Osteoblast (primary cell): ENCODE results near the gene RBM19. TPM values are rescaled to one million over a fixed set of nuclear protein-coding genes. Genes with fewer than 3 reads are reported as not detected.

Experiments
- DNase-seq: peaks from one replicate; pipeline ENCODE4 v3.0.0; 2011; ENCODE audit warnings: low spot score, mixed read lengths; ENCODE audit not compliant: insufficient read length; ENCODE audit errors: missing footprints
- H2AFZ ChIP-seq: 2 replicates; pipeline ENCODE4 v1.6.0; 2011; ENCODE audit warnings: mild to moderate bottlenecking, low read length
- H3K27ac ChIP-seq: 2 replicates; pipeline ENCODE4 v1.5.1; 2011; ENCODE audit warnings: mild to moderate bottlenecking, low read depth, low read length, moderate library complexity
- H3K27me3 ChIP-seq: 2 replicates; pipeline ENCODE4 v1.6.0; 2012; ENCODE audit warnings: mild to moderate bottlenecking, control low read depth, inconsistent platforms, low read length, moderate library complexity; ENCODE audit not compliant: insufficient read depth
- H3K36me3 ChIP-seq: 2 replicates; pipeline ENCODE4 v1.5.1; 2011; ENCODE audit warnings: mild to moderate bottlenecking, low read length, control low read depth, moderate library complexity; ENCODE audit not compliant: insufficient read depth
- H3K4me1 ChIP-seq: 2 replicates; pipeline ENCODE4 v1.5.1; 2011; ENCODE audit warnings: mild to moderate bottlenecking, low read length, control low read depth, moderate library complexity; ENCODE audit not compliant: insufficient read depth
- H3K4me2 ChIP-seq: 2 replicates; pipeline ENCODE4 v1.6.0; 2011; ENCODE audit warnings: mild to moderate bottlenecking, low read length; ENCODE audit not compliant: insufficient read depth
- H3K4me3 ChIP-seq: fragments of 200-600 bp; sonication (generic); 3 replicates; pipeline ENCODE4 v1.5.1; 2012; ENCODE audit warnings: mild to moderate bottlenecking, low read length, inconsistent platforms; ENCODE audit not compliant: insufficient read depth
- H3K79me2 ChIP-seq: 2 replicates; pipeline ENCODE4 v1.6.0; 2012; ENCODE audit warnings: mild to moderate bottlenecking, low read length, control low read depth, inconsistent platforms; ENCODE audit not compliant: insufficient read depth
- H3K9me3 ChIP-seq: 2 replicates; pipeline ENCODE4 v1.5.1; 2011; ENCODE audit warnings: low read depth, low read length, control low read depth
- H4K20me1 ChIP-seq: 2 replicates; pipeline ENCODE4 v1.6.0; 2012; ENCODE audit warnings: mild to moderate bottlenecking, low read length, control low read depth; ENCODE audit not compliant: insufficient read depth
- total RNA-seq: library from RNA; depleted of rRNA; stranded (reverse); fragments of >200 nt; gene quantifications from 2 replicates; pipeline ENCODE4 v1.2.3, GENCODE V29; 2012
- TF ChIP-seq, protein P1 (sequence below): IDR thresholded peaks from 2 replicates; pipeline ENCODE4 v1.5.1; 2011; ENCODE audit warnings: mild to moderate bottlenecking, low read depth, low read length, moderate library complexity; ENCODE audit errors: extremely low read depth

The RBM19 gene
- total RNA-seq, 1 donor: 27.5 TPM

GRCh38 chr12:113967368-113967767 lies 1.2 kb upstream of the RBM19 start:
- Histone ChIP-seq H3K4me2 (no peak overlapping the region), H3K36me3 (no peaks in the 10 kb centered on the region), H4K20me1 (no peaks in the 10 kb centered on the region), H2AFZ (peak overlapping the region; percentile 96), H3K4me1 (peaks cover 11% of the 10 kb centered on the region), H3K27me3 (peaks cover 4% of the 10 kb centered on the region), H3K79me2 (peaks cover 34% of the 10 kb centered on the region), H3K4me3 (no peak overlapping the region), H3K9me3 (no peaks in the 10 kb centered on the region), H3K27ac (no peak overlapping the region)
- TF ChIP-seq, protein P1, sequence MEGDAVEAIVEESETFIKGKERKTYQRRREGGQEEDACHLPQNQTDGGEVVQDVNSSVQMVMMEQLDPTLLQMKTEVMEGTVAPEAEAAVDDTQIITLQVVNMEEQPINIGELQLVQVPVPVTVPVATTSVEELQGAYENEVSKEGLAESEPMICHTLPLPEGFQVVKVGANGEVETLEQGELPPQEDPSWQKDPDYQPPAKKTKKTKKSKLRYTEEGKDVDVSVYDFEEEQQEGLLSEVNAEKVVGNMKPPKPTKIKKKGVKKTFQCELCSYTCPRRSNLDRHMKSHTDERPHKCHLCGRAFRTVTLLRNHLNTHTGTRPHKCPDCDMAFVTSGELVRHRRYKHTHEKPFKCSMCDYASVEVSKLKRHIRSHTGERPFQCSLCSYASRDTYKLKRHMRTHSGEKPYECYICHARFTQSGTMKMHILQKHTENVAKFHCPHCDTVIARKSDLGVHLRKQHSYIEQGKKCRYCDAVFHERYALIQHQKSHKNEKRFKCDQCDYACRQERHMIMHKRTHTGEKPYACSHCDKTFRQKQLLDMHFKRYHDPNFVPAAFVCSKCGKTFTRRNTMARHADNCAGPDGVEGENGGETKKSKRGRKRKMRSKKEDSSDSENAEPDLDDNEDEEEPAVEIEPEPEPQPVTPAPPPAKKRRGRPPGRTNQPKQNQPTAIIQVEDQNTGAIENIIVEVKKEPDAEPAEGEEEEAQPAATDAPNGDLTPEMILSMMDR: no peak
- DNase-seq: no peak

- Histone ChIP-seq H3K36me3 (peaks cover 28% of the 10 kb centered on the region), H3K4me3 (no peak overlapping the region), H3K9me3 (no peaks in the 10 kb centered on the region), H3K27me3 (no peaks in the 10 kb centered on the region), H3K4me2 (no peak overlapping the region), H3K27ac (no peak overlapping the region), H2AFZ (no peak overlapping the region), H4K20me1 (no peaks in the 10 kb centered on the region), H3K79me2 (peaks cover 34% of the 10 kb centered on the region), H3K4me1 (peaks cover 11% of the 10 kb centered on the region)
- TF ChIP-seq, protein P1: no peak
- no peak for DNase-seq
These were observed 3.4 kb downstream of the RBM19 start for GRCh38 chr12:113962733-113963132.

DNA sequence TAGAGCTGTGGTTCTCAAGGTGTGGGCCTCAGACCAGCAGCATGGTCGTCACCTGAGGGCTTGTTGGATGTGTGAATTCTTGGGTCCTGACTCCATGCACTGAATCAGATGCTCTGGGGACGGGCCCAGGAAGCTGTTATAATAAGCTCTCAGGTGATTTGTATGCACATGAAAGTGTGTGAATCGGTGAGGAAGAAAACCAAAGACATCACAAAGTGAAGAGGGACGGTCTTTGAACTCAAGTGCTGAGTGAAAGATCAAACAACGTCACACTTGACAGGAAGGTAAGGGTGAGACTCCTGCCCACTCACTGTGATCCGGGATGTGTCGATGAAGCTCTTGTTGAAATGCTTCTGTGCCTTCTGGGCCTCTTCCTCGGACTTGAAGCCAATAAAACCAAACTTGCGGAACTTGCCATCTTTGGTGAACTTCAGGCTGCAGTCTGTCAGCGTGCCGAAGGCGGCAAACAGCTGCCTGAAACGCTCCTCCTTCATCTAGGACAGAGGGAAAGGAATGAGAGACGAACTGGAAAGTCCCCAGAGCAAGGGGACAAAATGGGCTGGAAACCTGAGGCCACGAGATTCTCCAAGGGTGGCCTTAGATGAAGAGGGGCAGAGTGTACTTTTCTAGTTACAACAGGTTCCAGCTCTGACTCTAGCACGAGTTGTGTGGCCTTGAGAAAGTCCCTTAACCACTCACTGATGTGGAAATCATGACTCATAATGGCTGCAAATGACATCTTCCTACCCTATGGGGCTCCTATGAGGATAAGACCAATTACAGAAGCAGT lies 4.0 kb downstream of the RBM19 start:
- H3K79me2 ChIP-seq: peaks cover 34% of the 10 kb centered on the region
- H2AFZ ChIP-seq: no peak overlapping the region
- H4K20me1 ChIP-seq: no peaks in the 10 kb centered on the region
- TF ChIP-seq, protein P1: no peak
- peak; percentile 74 for DNase-seq
- H3K4me2 ChIP-seq: no peak overlapping the region
- no peaks in the 10 kb centered on the region for H3K9me3 ChIP-seq
- peaks cover 31% of the 10 kb centered on the region for H3K36me3 ChIP-seq
- no peak overlapping the region for H3K4me3 ChIP-seq
- H3K27ac ChIP-seq: no peak overlapping the region
- no peaks in the 10 kb centered on the region for H3K27me3 ChIP-seq
- H3K4me1 ChIP-seq: peaks cover 11% of the 10 kb centered on the region

GRCh38 chr12:113960030-113960429 lies 6.1 kb downstream of the RBM19 start:
- Histone ChIP-seq H3K9me3 (no peaks in the 10 kb centered on the region), H3K4me3 (no peak overlapping the region), H4K20me1 (no peaks in the 10 kb centered on the region), H3K36me3 (peaks cover 48% of the 10 kb centered on the region), H2AFZ (no peak overlapping the region), H3K79me2 (peaks cover 24% of the 10 kb centered on the region), H3K4me1 (peaks cover under 1% of the 10 kb centered on the region), H3K27ac (no peak overlapping the region), H3K27me3 (no peaks in the 10 kb centered on the region), H3K4me2 (no peak overlapping the region)
- TF ChIP-seq, protein P1: no peak
- peak; percentile 25 for DNase-seq
